Natural killer cell treated with Interleukin-12 subunit alpha and Interleukin-12 subunit beta and Interleukin-15 and Interleukin-18, amount 100 ng/mL, for 72 hours (primary cell): ENCODE measurements around the gene TMEM239. TPM values are rescaled to one million over a fixed set of nuclear protein-coding genes. Genes with fewer than 3 reads are reported as not detected.
"Not testable (repeated sequence)": the region's sequence is repeated elsewhere in the genome, so short reads cannot be mapped to it uniquely, and the experiment has no call there.

ENCODE experiments used
- ATAC-seq, 2 donors: fragments of 150-1000 bp; cut with Tn5 transposase in 1 of 2; sonication (Bioruptor Pico), chemical (Tn5 transposase) in 1 of 2; 2 replicates each; pipeline ENCODE4 v1.10.0; 2021
- DNase-seq: peaks from one replicate; pipeline ENCODE4 v3.0.0; 2022; ENCODE audit warnings: low spot score
- H3K27ac Mint-ChIP-seq, 2 donors: 1 replicate in 1 of 2; 2 replicates in 1 of 2; pipeline ENCODE4 v1.8.0; 2022; ENCODE audit warnings: mixed read lengths in 2 of 2, mild to moderate bottlenecking in 1 of 2, moderate library complexity in 1 of 2
- H3K27me3 Mint-ChIP-seq, 2 donors: 1 replicate in 1 of 2; 2 replicates in 1 of 2; pipeline ENCODE4 v1.8.0; 2022; ENCODE audit warnings: mixed read lengths in 2 of 2
- H3K36me3 Mint-ChIP-seq: one replicate; pipeline ENCODE4 v1.8.0; 2022; ENCODE audit warnings: mixed read lengths
- H3K4me1 Mint-ChIP-seq, 2 donors: 1 replicate in 1 of 2; 2 replicates in 1 of 2; pipeline ENCODE4 v1.8.0; 2022; ENCODE audit warnings: low read depth in 2 of 2, mixed read lengths in 2 of 2, mild to moderate bottlenecking in 1 of 2
- H3K4me3 Mint-ChIP-seq: one replicate; pipeline ENCODE4 v1.8.0; 2022; ENCODE audit warnings: mixed read lengths
- H3K9me3 Mint-ChIP-seq: 2 replicates; pipeline ENCODE4 v1.8.0; 2022; ENCODE audit warnings: mixed read lengths
- total RNA-seq, 2 donors: library from RNA; stranded (reverse); gene quantifications; one replicate each; pipeline ENCODE4 v1.2.3, GENCODE V29; 2022

The TMEM239 gene
- not detected for total RNA-seq

GRCh38 chr20:2816030-2816582 lies at the start of gene TMEM239:
Gene TMEM239 (plus strand): TSS chr20:2816364. CDS start chr20:2816555, 191 bp downstream.
- peaks cover 20% of the 10 kb centered on the region for H3K36me3 Mint-ChIP-seq
- DNase-seq (no peak), ATAC-seq (peak in 1 of 2 donors; percentile 13)
- H3K27me3 Mint-ChIP-seq: peaks cover 21 to 36% of the 10 kb centered on the region in 2 donors
- H3K9me3 Mint-ChIP-seq: peaks cover 3% of the 10 kb centered on the region
- peaks cover 15 to 17% of the 10 kb centered on the region in 2 donors for H3K4me1 Mint-ChIP-seq
- no peak within 1 kb of the TSS for H3K4me3 Mint-ChIP-seq
- H3K27ac Mint-ChIP-seq: no peak within 1 kb of the TSS

GRCh38 chr20:2767768-2768631 lies 48.2 kb upstream of the TMEM239 start:
- Mint-ChIP-seq H3K36me3 (no peaks in the 10 kb centered on the region), H3K4me3 (no peak overlapping the region)
- ATAC-seq: no peak

GRCh38 chr20:2768632-2769015 lies 47.5 kb upstream of the TMEM239 start:
- Mint-ChIP-seq H3K27ac (no peak overlapping the region), H3K9me3 (no peaks in the 10 kb centered on the region), H3K36me3 (no peaks in the 10 kb centered on the region), H3K4me3 (no peak overlapping the region), H3K4me1 (peaks cover 9 to 17% of the 10 kb centered on the region in 2 donors), H3K27me3 (peaks cover 8% of the 10 kb centered on the region in 2 donors)
- ATAC-seq: no peak
- no peak for DNase-seq

More at GRCh38 chr20:2767768-2768631, 48.2 kb upstream of the TMEM239 start:
- no peak for DNase-seq
- peaks cover 9 to 17% of the 10 kb centered on the region in 2 donors for H3K4me1 Mint-ChIP-seq
- H3K9me3 Mint-ChIP-seq: no peaks in the 10 kb centered on the region
- H3K27me3 Mint-ChIP-seq: peaks cover 8% of the 10 kb centered on the region in 2 donors
- no peak overlapping the region for H3K27ac Mint-ChIP-seq

- not testable (repeated sequence) for H3K9me3 Mint-ChIP-seq, H3K36me3 Mint-ChIP-seq, ATAC-seq, H3K27ac Mint-ChIP-seq, H3K4me3 Mint-ChIP-seq, H3K27me3 Mint-ChIP-seq, DNase-seq
- peaks cover 9 to 17% of the 10 kb centered on the region in 2 donors for H3K4me1 Mint-ChIP-seq
These were observed 46.1 kb upstream of the TMEM239 start for GRCh38 chr20:2770091-2770490.

GRCh38 chr20:2771631-2772080 lies 44.5 kb upstream of the TMEM239 start:
- DNase-seq: no peak
- ATAC-seq: peak; percentile 77 to 82
- Mint-ChIP-seq H3K27me3 (peaks cover 8% of the 10 kb centered on the region in 2 donors), H3K4me1 (peaks cover 9 to 17% of the 10 kb centered on the region in 2 donors), H3K9me3 (no peaks in the 10 kb centered on the region), H3K4me3 (peak overlapping the region; percentile 61), H3K27ac (peak overlapping the region; percentile 33 to 43), H3K36me3 (no peaks in the 10 kb centered on the region)

GRCh38 chr20:2773812-2774211 lies 42.4 kb upstream of the TMEM239 start:
- H3K27ac Mint-ChIP-seq: no peak overlapping the region
- H3K27me3 Mint-ChIP-seq: peaks cover 0 to 2% of the 10 kb centered on the region in 2 donors
- H3K4me1 Mint-ChIP-seq: peaks cover 9 to 17% of the 10 kb centered on the region in 2 donors
- no peak overlapping the region for H3K4me3 Mint-ChIP-seq
- no peaks in the 10 kb centered on the region for H3K9me3 Mint-ChIP-seq
- DNase-seq: no peak
- no peaks in the 10 kb centered on the region for H3K36me3 Mint-ChIP-seq
- no peak for ATAC-seq

- peaks cover 9 to 17% of the 10 kb centered on the region in 2 donors for H3K4me1 Mint-ChIP-seq
- H3K9me3 Mint-ChIP-seq: no peaks in the 10 kb centered on the region
- peaks cover 0 to 2% of the 10 kb centered on the region in 2 donors for H3K27me3 Mint-ChIP-seq
- H3K4me3 Mint-ChIP-seq: no peak overlapping the region
- no peak for DNase-seq
- H3K36me3 Mint-ChIP-seq: no peaks in the 10 kb centered on the region
- no peak overlapping the region for H3K27ac Mint-ChIP-seq
- ATAC-seq: no peak
These were observed 41.0 kb upstream of the TMEM239 start for GRCh38 chr20:2775139-2775538.

- peaks cover 0 to 5% of the 10 kb centered on the region in 2 donors for H3K4me1 Mint-ChIP-seq
- no peaks in the 10 kb centered on the region for H3K36me3 Mint-ChIP-seq
- DNase-seq (no peak), ATAC-seq (no peak)
- H3K9me3 Mint-ChIP-seq: no peaks in the 10 kb centered on the region
- H3K4me3 Mint-ChIP-seq: no peak overlapping the region
- peaks cover 12 to 14% of the 10 kb centered on the region in 2 donors for H3K27me3 Mint-ChIP-seq
- H3K27ac Mint-ChIP-seq: no peak overlapping the region
These were observed 37.4 kb upstream of the TMEM239 start for GRCh38 chr20:2778602-2779321.

GRCh38 chr20:2780948-2781347 lies 35.2 kb upstream of the TMEM239 start:
- DNase-seq (no peak), ATAC-seq (no peak)
- H3K4me3 Mint-ChIP-seq: no peak overlapping the region
- peaks cover 0 to 5% of the 10 kb centered on the region in 2 donors for H3K4me1 Mint-ChIP-seq
- H3K9me3 Mint-ChIP-seq: no peaks in the 10 kb centered on the region
- no peak overlapping the region for H3K27ac Mint-ChIP-seq
- H3K27me3 Mint-ChIP-seq: peaks cover 15 to 23% of the 10 kb centered on the region in 2 donors
- H3K36me3 Mint-ChIP-seq: no peaks in the 10 kb centered on the region

GRCh38 chr20:2783908-2784566 lies 32.1 kb upstream of the TMEM239 start:
- H3K9me3 Mint-ChIP-seq: no peaks in the 10 kb centered on the region
- H3K4me3 Mint-ChIP-seq: no peak overlapping the region
- H3K27me3 Mint-ChIP-seq: peaks cover 23 to 32% of the 10 kb centered on the region in 2 donors
- ATAC-seq (no peak), DNase-seq (no peak)
- H3K4me1 Mint-ChIP-seq: peaks cover 0 to 5% of the 10 kb centered on the region in 2 donors
- H3K36me3 Mint-ChIP-seq: no peaks in the 10 kb centered on the region
- H3K27ac Mint-ChIP-seq: no peak overlapping the region

GRCh38 chr20:2793471-2793870 lies 22.7 kb upstream of the TMEM239 start:
- H3K27me3 Mint-ChIP-seq: peaks cover 4 to 9% of the 10 kb centered on the region in 2 donors

GRCh38 chr20:2794202-2794748 lies 21.9 kb upstream of the TMEM239 start:
- no peak overlapping the region for H3K4me3 Mint-ChIP-seq
- H3K36me3 Mint-ChIP-seq: peaks cover 6% of the 10 kb centered on the region
- H3K27me3 Mint-ChIP-seq: peaks cover 7 to 12% of the 10 kb centered on the region in 2 donors
- H3K27ac Mint-ChIP-seq: no peak overlapping the region
- H3K9me3 Mint-ChIP-seq: no peaks in the 10 kb centered on the region
- H3K4me1 Mint-ChIP-seq: peaks cover 10 to 14% of the 10 kb centered on the region in 2 donors
- DNase-seq: no peak
- no peak for ATAC-seq

More at GRCh38 chr20:2793471-2793870, 22.7 kb upstream of the TMEM239 start:
- Mint-ChIP-seq H3K27ac (no peak overlapping the region), H3K4me3 (no peak overlapping the region), H3K9me3 (no peaks in the 10 kb centered on the region), H3K36me3 (no peaks in the 10 kb centered on the region), H3K4me1 (peaks cover 3 to 8% of the 10 kb centered on the region in 2 donors)
- DNase-seq: no peak
- no peak for ATAC-seq

GRCh38 chr20:2794866-2795447 lies 21.2 kb upstream of the TMEM239 start:
- Mint-ChIP-seq H3K27ac (no peak overlapping the region), H3K9me3 (no peaks in the 10 kb centered on the region), H3K27me3 (peaks cover 13 to 19% of the 10 kb centered on the region in 2 donors), H3K4me1 (peaks cover 16 to 21% of the 10 kb centered on the region in 2 donors), H3K4me3 (no peak overlapping the region), H3K36me3 (peaks cover 12% of the 10 kb centered on the region)
- no peak for ATAC-seq
- no peak for DNase-seq
